Adrenal gland (tissue), 12 donors: ENCODE data around the gene MEGF11. TPM values are rescaled to one million over a fixed set of nuclear protein-coding genes. Genes with fewer than 3 reads are reported as not detected.

Experiments used
- DNase-seq, 7 donors: peaks; one replicate each; pipeline ENCODE4 v3.0.0-alpha.2; 2019 to 2020
- H3K27ac ChIP-seq, 5 donors: fragments of 200-600 bp; sonication (generic) in 4 of 5; 1 replicate in 3 of 5; 2 replicates in 2 of 5; pipeline versions ENCODE4 v1.5.1 to v1.8.0; 2016 to 2020; ENCODE audit warnings: mild to moderate bottlenecking in 1 of 5
- H3K27me3 ChIP-seq: fragments of 200-600 bp; 2 replicates; pipeline ENCODE4 v1.8.0; 2021
- H3K36me3 ChIP-seq, 2 donors: fragments of 200-600 bp; replicated peaks in 1 of 2; 1 replicate in 1 of 2; 2 replicates in 1 of 2; pipeline versions ENCODE4 v1.5.1 to v1.8.0; 2018 to 2022
- H3K4me1 ChIP-seq, 2 donors: fragments of 200-600 bp; replicated peaks in 1 of 2; 1 replicate in 1 of 2; 2 replicates in 1 of 2; pipeline versions ENCODE4 v1.5.1 to v1.8.0; 2018 to 2021
- H3K4me3 ChIP-seq, 4 donors: fragments of 200-600 bp; sonication (generic) in 3 of 4; one replicate each; pipeline ENCODE4 v1.5.1; 2016 to 2018
- H3K9me3 ChIP-seq, 3 donors: fragments of 200-600 bp; sonication (generic) in 1 of 3; replicated peaks in 1 of 3; 1 replicate in 2 of 3; 2 replicates in 1 of 3; pipeline versions ENCODE4 v1.5.1 to v1.8.0; 2016 to 2021
- CTCF ChIP-seq, 6 experiments: fragments of 450-650 bp in 4 of 6; fragments of 200-600 bp in 2 of 6; sonication (generic) in 1 of 6; IDR thresholded peaks; 1 replicate in 5 of 6; 2 replicates in 1 of 6; pipeline versions ENCODE4 v1.5.1 to v1.8.0; 2016 to 2021; ENCODE audit warnings: antibody characterized with exemption in 6 of 6, mild to moderate bottlenecking in 2 of 6, moderate library complexity in 1 of 6
- POLR2A ChIP-seq, 2 donors: fragments of 450-650 bp; IDR thresholded peaks; one replicate each; pipeline ENCODE4 v1.6.1; 2017; ENCODE audit warnings: antibody characterized with exemption in 2 of 2, mild to moderate bottlenecking in 2 of 2, moderate library complexity in 1 of 2
- WGBS, 4 donors: extraction: QIAGEN DNeasy Blood & Tissue Kit in 2 of 4; methylation state at CpG; one replicate each; pipeline versions ENCODE4 v1.1.5 to v1.1.7; 2013 to 2017; 5-methylcytosine and 5-hydroxymethylcytosine counted together
- intact Hi-C, 2 donors: fragments of 100-400 bp; cut with DNase I; formaldehyde crosslinking; loops; one replicate each; pipeline versions ENCODE4 v1.14.1 to v1.15.0; 2022 to 2023
- polyA plus RNA-seq, 3 donors: library from polyadenylated mRNA; stranded (reverse); fragments of 200-250 nt in 2 of 3; fragments of 350-450 nt in 1 of 3; fragmentation: Illumina TruSeq in 1 of 3; extraction: RNeasy Lipid Tissue Mini Kit (QIAGEN cat#74804) in 1 of 3; gene quantifications; one replicate each; pipeline ENCODE4 v1.2.3, GENCODE V29; 2013 to 2014
- total RNA-seq, 9 donors: library from RNA; depleted of rRNA in 4 of 9; stranded (reverse); fragments of >200 nt in 4 of 9; fragments of 120-200 nt in 1 of 9; fragmentation: NEBNext Ultra II Directional in 1 of 9; extraction: Animal tissue kit (Norgen Biotek cat#: 25700) in 1 of 9; gene quantifications; one replicate each; pipeline versions ENCODE4 v1.1.0 to v1.2.4, GENCODE V29; 2013 to 2023
- donor health status: healthy with polysubstance abuse.
- donor health status: Bipolar disorder and iron deficiency.
- donor health status: DM: yes; HTN: yes; CAD: no.
- donor health status: DM: no; HTN: no; CAD: no.
- donor health status: DM: no; HTN: no; CAD: no.
- donor health status: DM: yes; HTN: yes; CAD: no.

MEGF11 gene
- total and polyA plus RNA-seq, 12 donors, result 0.04 to 0.98 (median 0.14) TPM; not detected in 5

- peak in 3 of 7 donors; percentile 9 to 64 (median 35) for DNase-seq
- intact Hi-C loops, result no loop called here
- H3K4me1 ChIP-seq, result no peaks in the 10 kb centered on the region
- H3K36me3 ChIP-seq, result no peaks in the 10 kb centered on the region
- no peaks in the 10 kb centered on the region for H3K27me3 ChIP-seq
- no peaks in the 10 kb centered on the region for H3K9me3 ChIP-seq
- H3K4me3 ChIP-seq, result no peak overlapping the region
- 81 to 87% (median 85%) methylated on average over 13 to 14 of the region's 14 CpGs for WGBS, 4 donors
- TF ChIP-seq CTCF (IDR thresholded peaks at IDR 0.05) (no peak), POLR2A (IDR thresholded peaks at IDR 0.05) (no peak)
- no peak overlapping the region for H3K27ac ChIP-seq
Measured at GRCh38 chr15:66233487-66234415, 19.8 kb downstream of the MEGF11 start.

GRCh38 chr15:66232267-66232625 is 21.3 kb downstream of the MEGF11 start:
- no peaks in the 10 kb centered on the region for H3K27me3 ChIP-seq
- H3K4me3 ChIP-seq, result no peak overlapping the region
- no peaks in the 10 kb centered on the region for H3K4me1 ChIP-seq
- intact Hi-C loops, result no loop called here
- WGBS, 4 donors, result 87 to 94% (median 89%) methylated on average over 3 of the region's 3 CpGs
- H3K9me3 ChIP-seq, result no peaks in the 10 kb centered on the region
- H3K36me3 ChIP-seq, result no peaks in the 10 kb centered on the region
- no peak for TF ChIP-seq POLR2A (IDR thresholded peaks at IDR 0.05)
- TF ChIP-seq CTCF (IDR thresholded peaks at IDR 0.05), result no peak
- no peak overlapping the region for H3K27ac ChIP-seq
- DNase-seq, result no peak

- no peak for DNase-seq
- Histone ChIP-seq H3K27ac (no peak overlapping the region), H3K4me1 (no peaks in the 10 kb centered on the region), H3K36me3 (no peaks in the 10 kb centered on the region), H3K4me3 (no peak overlapping the region), H3K9me3 (no peaks in the 10 kb centered on the region), H3K27me3 (no peaks in the 10 kb centered on the region)
- no peak for TF ChIP-seq POLR2A (IDR thresholded peaks at IDR 0.05)
- no peak for TF ChIP-seq CTCF (IDR thresholded peaks at IDR 0.05)
- 73 to 89% (median 77%) methylated on average over 7 to 8 of the region's 8 CpGs for WGBS, 4 donors
- intact Hi-C loops, result no loop called here
Measured at GRCh38 chr15:66231394-66232266, 21.9 kb downstream of the MEGF11 start.

GRCh38 chr15:66229790-66230465 is 23.6 kb downstream of the MEGF11 start:
- TF ChIP-seq CTCF (IDR thresholded peaks at IDR 0.05) (no peak), POLR2A (IDR thresholded peaks at IDR 0.05) (no peak)
- H3K27me3 ChIP-seq, result no peaks in the 10 kb centered on the region
- H3K36me3 ChIP-seq, result no peaks in the 10 kb centered on the region
- 53 to 81% (median 74%) methylated on average over 4 to 6 of the region's 6 CpGs for WGBS, 4 donors
- H3K9me3 ChIP-seq, result no peaks in the 10 kb centered on the region
- no peaks in the 10 kb centered on the region for H3K4me1 ChIP-seq
- intact Hi-C loops, result no loop called here
- DNase-seq, result no peak
- H3K27ac ChIP-seq, result no peak overlapping the region
- no peak overlapping the region for H3K4me3 ChIP-seq
